ENCODE measurements around the gene CHCT1.
"Not testable (repeated sequence)": the region's sequence is repeated elsewhere in the genome, so short reads cannot be mapped to it uniquely, and the experiment has no call there.

CHCT1 gene

DNA sequence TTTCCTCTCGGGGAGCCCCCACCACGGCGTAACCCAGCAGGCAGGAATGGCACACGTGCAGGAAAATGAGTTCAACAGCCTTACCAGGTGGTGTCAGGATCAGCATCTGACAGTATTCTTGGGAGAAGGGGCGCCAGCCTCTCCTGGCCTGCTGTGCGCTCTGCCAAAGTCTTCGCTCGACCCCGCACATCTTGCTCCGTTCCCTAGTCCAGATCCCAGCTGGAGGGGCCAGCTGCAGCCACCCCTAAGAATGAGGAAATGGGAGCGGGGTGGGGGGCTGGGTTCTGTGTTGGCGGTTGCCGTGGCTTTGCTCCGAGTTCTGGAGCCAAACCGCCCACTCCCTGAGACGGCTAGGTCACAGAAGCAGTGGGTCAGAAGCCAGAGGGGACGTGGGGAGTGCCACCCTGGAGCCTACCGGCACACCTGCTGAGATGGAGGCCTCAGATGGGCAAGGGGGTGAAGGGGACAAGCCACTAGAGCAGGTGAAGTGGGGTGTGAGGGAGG is at the start of gene CHCT1:
Gene CHCT1 (plus strand): TSS at position 328 of the 504 bp plus-strand sequence. CDS start 104 bp downstream, at position 432.
- in situ Hi-C loops (cut with HindIII; ENCODE audit: low sequenced_read_pairs), result no loop called here

GRCh38 chr17:60372790-60373483 is 49.4 kb upstream of the CHCT1 start:
- in situ Hi-C loops (cut with HindIII; ENCODE audit: low sequenced_read_pairs), result no loop called here

- in situ Hi-C loops (cut with HindIII; ENCODE audit: low sequenced_read_pairs), result not testable (repeated sequence)
Measured at GRCh38 chr17:60378187-60378586, 44.1 kb upstream of the CHCT1 start.

DNA sequence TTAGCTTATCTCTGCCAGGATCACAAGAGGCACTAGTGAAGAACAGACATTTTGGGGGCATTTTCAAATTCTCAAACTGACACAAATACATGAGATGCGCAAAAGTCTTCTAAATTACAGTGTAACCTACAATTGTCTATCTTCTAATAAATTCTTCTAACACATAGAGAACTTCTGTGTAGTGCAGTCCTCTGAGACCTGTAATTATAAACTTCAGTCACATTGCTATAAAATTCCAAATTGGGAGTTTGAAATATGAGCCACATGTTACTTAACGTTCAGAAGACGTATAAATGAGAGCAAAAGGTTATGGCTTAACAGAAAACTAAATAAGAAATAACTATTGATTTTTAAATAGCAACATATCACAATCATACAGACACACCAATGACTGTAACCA is 42.8 kb upstream of the CHCT1 start:
- in situ Hi-C loops (cut with HindIII; ENCODE audit: low sequenced_read_pairs), result not testable (repeated sequence)

GRCh38 chr17:60381958-60382357 is 40.3 kb upstream of the CHCT1 start:
- in situ Hi-C loops (cut with HindIII; ENCODE audit: low sequenced_read_pairs), result no loop called here

DNA sequence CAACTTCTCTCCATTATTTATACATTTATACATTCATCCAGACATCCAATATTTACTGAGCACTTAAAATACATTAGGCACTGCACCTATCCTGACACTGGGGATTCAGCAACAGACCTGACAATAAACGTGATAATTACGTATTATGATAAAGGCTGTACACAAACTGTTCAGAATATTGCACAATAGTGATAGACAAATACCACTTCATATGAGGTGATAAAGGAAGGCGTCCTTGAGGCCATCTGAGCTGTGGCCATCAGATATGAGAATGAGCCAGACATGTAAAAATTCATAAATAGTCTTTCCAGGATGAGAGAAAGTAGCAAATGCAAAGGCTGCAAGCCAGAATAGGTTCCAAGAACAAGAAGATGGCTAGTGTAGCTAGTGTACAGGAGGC is 38.9 kb upstream of the CHCT1 start:
- in situ Hi-C loops (cut with HindIII; ENCODE audit: low sequenced_read_pairs), result no loop called here

DNA sequence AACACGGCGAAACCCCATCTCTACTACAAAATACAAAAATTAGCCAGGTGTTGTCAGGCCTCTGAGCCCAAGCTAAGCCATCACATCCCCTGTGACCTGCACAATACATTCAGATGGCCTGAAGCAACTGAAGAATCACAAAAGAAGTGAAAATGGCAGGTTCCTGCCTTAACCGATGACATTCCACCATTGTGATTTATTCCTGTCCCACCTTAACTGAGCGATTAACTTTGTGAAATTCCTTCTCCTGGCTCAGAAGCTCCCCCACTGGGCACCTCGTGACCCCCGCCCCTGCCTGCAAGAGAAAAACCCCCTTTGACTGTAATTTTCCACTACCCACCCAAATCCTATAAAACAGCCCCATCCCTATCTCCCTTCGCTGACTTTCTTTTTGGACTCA is 37.4 kb upstream of the CHCT1 start:
- in situ Hi-C loops (cut with HindIII; ENCODE audit: low sequenced_read_pairs), result not testable (repeated sequence)

GRCh38 chr17:60386147-60387058 is 35.9 kb upstream of the CHCT1 start:
- in situ Hi-C loops (cut with HindIII; ENCODE audit: low sequenced_read_pairs), result no loop called here

- in situ Hi-C loops (cut with HindIII; ENCODE audit: low sequenced_read_pairs), result no loop called here
Measured at GRCh38 chr17:60387666-60388065, 34.6 kb upstream of the CHCT1 start.

DNA sequence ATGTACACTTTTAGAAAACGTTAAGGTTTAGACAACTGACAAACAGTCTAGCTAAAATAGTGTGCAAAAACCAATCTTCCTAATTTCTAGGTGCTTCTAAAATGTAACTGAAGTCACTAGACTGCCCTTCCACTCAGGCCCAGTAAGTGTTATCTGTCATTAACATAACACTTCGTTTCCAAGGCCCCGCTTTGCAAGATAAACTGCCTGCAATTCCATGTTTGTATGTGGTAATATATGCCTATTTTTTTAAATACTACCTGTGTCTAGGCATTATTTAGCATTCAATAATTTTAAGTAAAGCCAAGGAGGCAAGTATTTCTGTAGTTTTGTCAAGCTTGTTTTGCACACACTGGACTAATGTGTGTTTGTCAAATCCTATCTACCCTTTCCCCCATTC is 33.5 kb upstream of the CHCT1 start:
- in situ Hi-C loops (cut with HindIII; ENCODE audit: low sequenced_read_pairs), result no loop called here

DNA sequence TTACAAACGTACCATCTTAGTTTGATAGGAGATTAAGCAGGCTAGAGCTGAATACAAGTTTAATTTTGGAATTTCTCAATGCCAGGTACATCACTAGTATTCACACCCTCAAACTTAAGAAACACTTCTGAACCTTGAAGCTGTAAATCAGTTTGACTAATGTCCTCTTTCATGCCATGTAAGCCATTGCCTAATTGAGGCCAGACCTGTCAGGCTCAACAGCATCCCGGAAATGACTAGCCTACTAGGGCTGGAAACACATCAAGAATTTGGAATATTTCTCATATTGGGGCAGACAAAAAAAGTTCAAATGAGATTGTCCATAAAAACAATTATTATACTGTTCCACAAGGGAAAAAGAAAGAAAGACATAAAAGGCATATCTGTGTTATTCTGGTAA is 32.1 kb upstream of the CHCT1 start:
- in situ Hi-C loops (cut with HindIII; ENCODE audit: low sequenced_read_pairs), result no loop called here

DNA sequence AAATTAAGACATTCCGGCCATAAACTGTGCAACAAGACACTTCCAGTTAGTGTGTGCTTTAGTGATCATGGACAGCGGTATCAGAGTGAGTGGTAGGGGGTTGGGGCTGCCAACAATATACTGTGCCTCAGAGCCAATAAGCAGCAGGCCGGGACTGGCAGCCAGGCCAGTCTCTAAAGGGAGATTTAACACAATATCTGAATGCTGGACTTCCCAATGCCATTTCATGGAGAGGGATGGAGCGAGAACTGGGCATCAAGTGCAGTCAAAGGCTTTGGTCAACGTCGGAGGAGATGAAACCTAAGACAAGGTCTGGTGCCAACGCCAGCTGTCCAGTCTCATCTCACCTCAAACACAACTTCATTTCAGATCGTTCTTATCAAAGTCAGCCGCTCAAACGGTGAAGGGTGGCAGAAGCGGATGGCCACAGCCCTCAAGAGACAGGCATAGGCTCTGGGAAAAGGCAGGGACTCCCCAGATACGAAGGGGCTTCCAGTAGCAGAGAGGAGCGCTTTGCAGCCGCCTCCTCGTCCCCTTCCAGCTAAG is 31.3 kb upstream of the CHCT1 start:
- in situ Hi-C loops (cut with HindIII; ENCODE audit: low sequenced_read_pairs), result no loop called here

DNA sequence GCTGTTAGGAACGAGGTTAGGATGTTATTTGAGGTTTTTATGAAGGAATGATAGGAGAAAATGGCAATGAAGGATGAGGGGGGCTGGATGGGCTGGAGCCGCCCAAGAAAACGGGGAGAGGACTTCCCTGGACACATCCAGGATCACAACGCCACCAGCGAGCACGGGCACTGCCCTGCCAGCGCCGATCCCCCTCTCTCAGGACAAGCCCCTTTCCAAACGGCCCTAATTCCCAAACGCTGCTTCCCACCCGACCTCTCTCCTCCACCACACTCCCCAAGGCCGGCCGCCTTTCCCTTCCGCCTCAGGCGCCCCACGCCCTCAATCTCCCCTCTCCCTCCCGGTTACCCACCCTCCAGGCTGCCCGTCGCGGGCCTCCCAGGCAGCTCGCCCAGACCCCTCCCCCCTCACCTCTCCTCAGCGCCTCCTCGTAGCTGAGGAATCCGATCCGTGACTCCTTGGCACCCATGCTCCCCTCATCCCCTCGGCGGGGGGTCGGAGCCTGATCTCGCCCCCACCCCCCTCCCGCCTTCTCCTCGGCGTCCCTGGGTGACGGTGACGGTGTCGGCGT is 30.7 kb upstream of the CHCT1 start:
- in situ Hi-C loops (cut with HindIII; ENCODE audit: low sequenced_read_pairs), result no loop called here

- in situ Hi-C loops (cut with HindIII; ENCODE audit: low sequenced_read_pairs), result no loop called here
Measured at GRCh38 chr17:60392042-60392844, 30.0 kb upstream of the CHCT1 start, which contains the start of gene USP32. Gene USP32 (minus strand): TSS chr17:60392133. CDS start chr17:60391939, 194 bp downstream.

- in situ Hi-C loops (cut with HindIII; ENCODE audit: low sequenced_read_pairs), result no loop called here
Measured at GRCh38 chr17:60392845-60393702, 29.2 kb upstream of the CHCT1 start.

- in situ Hi-C loops (cut with HindIII; ENCODE audit: low sequenced_read_pairs), result no loop called here
Measured at GRCh38 chr17:60393840-60394723, 28.2 kb upstream of the CHCT1 start.

GRCh38 chr17:60395508-60396065 is 26.7 kb upstream of the CHCT1 start:
- in situ Hi-C loops (cut with HindIII; ENCODE audit: low sequenced_read_pairs), result no loop called here

DNA sequence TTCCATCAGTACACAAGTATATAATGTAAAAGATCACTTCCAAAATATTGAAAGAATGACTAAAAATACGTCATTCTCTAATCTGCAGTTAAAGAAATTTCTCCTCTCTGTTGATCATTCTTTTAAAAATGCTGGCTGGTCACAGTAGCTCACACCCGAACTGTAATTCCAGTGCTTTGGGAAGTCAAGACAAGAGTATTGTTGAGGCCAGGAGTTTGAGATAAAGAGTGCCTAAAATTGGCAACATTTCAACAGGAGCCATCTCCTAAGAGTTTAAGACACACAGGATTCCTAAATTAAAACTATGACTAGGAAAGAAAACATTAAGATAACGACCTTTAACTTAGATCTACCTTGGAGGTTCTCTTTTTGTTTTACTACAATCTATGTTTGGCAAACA is 25.9 kb upstream of the CHCT1 start:
- in situ Hi-C loops (cut with HindIII; ENCODE audit: low sequenced_read_pairs), result no loop called here
